B cell (primary cell): ENCODE data around the gene ATF4. TPM values are rescaled to one million over a fixed set of nuclear protein-coding genes. Genes with fewer than 3 reads are reported as not detected.

Experiments used
- ATAC-seq: fragments of 200-7000 bp; cut with Tn5 transposase; one replicate; pipeline ENCODE4 v1.10.0; 2021; ENCODE audit warnings: low read depth, mild to moderate bottlenecking, moderate number of reproducible peaks, moderate library complexity
- CTCF ChIA-PET: fragments of 350-600 bp; sonication (Branson Sonifier 250); formaldehyde crosslinking; loops from one replicate; lab custom pipeline; 2021; ENCODE audit warnings: antibody characterized with exemption, inconsistent platforms; lab: Charles Lee
- POLR2A ChIA-PET: fragments of 350-600 bp; sonication (Branson Sonifier 250); formaldehyde crosslinking; loops from one replicate; lab custom pipeline; 2021; ENCODE audit warnings: antibody characterized with exemption; lab: Charles Lee
- DNase-seq: peaks from one replicate; pipeline ENCODE4 v3.0.0; 2013
- H2AFZ ChIP-seq: 2 replicates; pipeline ENCODE4 v1.6.1; 2012; ENCODE audit warnings: mild to moderate bottlenecking, low read depth, low read length; ENCODE audit not compliant: insufficient read depth, poor library complexity, severe bottlenecking
- H3K27ac ChIP-seq, 2 donors: 1 replicate in 1 of 2; 2 replicates in 1 of 2; pipeline ENCODE4 v1.5.1; 2012 to 2013; ENCODE audit warnings: low read length in 2 of 2, mild to moderate bottlenecking in 2 of 2, moderate library complexity in 1 of 2
- H3K27me3 ChIP-seq, 4 experiments: fragments of 200-600 bp in 1 of 4; sonication (generic) in 1 of 4; replicated peaks in 1 of 4; 1 replicate in 2 of 4; 2 replicates in 2 of 4; pipeline versions ENCODE4 v1.6.1 to v1.7.0; 2013 to 2016; ENCODE audit warnings: low read length in 3 of 4, mild to moderate bottlenecking in 2 of 4, mixed read lengths in 1 of 4, moderate library complexity in 1 of 4; ENCODE audit not compliant: insufficient read depth in 4 of 4, control insufficient read depth in 3 of 4; ENCODE audit errors: control extremely low read depth in 1 of 4
- H3K36me3 ChIP-seq, 2 experiments: replicated peaks in 1 of 2; 1 replicate in 1 of 2; 2 replicates in 1 of 2; pipeline versions ENCODE4 v1.6.1 to v1.7.1; 2013; ENCODE audit warnings: low read length in 1 of 2; ENCODE audit not compliant: insufficient read depth in 2 of 2, control insufficient read depth in 1 of 2; ENCODE audit errors: control extremely low read depth in 1 of 2, extremely low read depth in 1 of 2
- H3K4me1 ChIP-seq, 2 donors: fragments of 200-600 bp in 1 of 2; sonication (generic) in 1 of 2; 1 replicate in 1 of 2; 2 replicates in 1 of 2; pipeline versions ENCODE4 v1.5.1 to v1.6.1; 2013 to 2017; ENCODE audit warnings: low read length in 2 of 2; ENCODE audit not compliant: control insufficient read depth in 2 of 2, insufficient read depth in 2 of 2
- H3K4me2 ChIP-seq: replicated peaks from 2 replicates; pipeline ENCODE3; 2012; ENCODE audit warnings: mild to moderate bottlenecking, low read depth, low read length; ENCODE audit not compliant: poor library complexity, severe bottlenecking
- H3K4me3 ChIP-seq, 5 experiments: fragments of 200-600 bp in 1 of 5; sonication (generic) in 1 of 5; 1 replicate in 3 of 5; 2 replicates in 2 of 5; pipeline versions ENCODE4 v1.5.1 to v1.7.0; 2011 to 2016; ENCODE audit warnings: low read length in 4 of 5, mild to moderate bottlenecking in 4 of 5, low read depth in 2 of 5, control low read depth in 1 of 5, moderate library complexity in 1 of 5; ENCODE audit not compliant: insufficient read depth in 1 of 5; ENCODE audit errors: control extremely low read depth in 1 of 5, extremely low read depth in 1 of 5
- H3K79me2 ChIP-seq: fragments of 200-600 bp; sonication (generic); one replicate; pipeline ENCODE4 v1.6.0; 2016; ENCODE audit warnings: low read length; ENCODE audit not compliant: control insufficient read depth, insufficient read depth
- H3K9ac ChIP-seq: fragments of 200-600 bp; sonication (generic); 2 replicates; pipeline ENCODE4 v1.6.1; 2017; ENCODE audit warnings: mild to moderate bottlenecking, low read length, moderate library complexity
- H3K9me3 ChIP-seq, 3 donors: one replicate each; pipeline versions ENCODE4 v1.6.1 to v1.7.1; 2013; ENCODE audit warnings: low read length in 2 of 3; ENCODE audit not compliant: control insufficient read depth in 2 of 3, insufficient read depth in 1 of 3; ENCODE audit errors: control extremely low read depth in 1 of 3
- H4K20me1 ChIP-seq: 2 replicates; pipeline ENCODE4 v1.6.0; 2012; ENCODE audit warnings: mild to moderate bottlenecking, low read length; ENCODE audit not compliant: insufficient read depth, control insufficient read depth, poor library complexity, severe bottlenecking
- H3K27ac Mint-ChIP-seq: one replicate; pipeline ENCODE4 v1.8.0; 2021; ENCODE audit warnings: mixed read lengths
- H3K27me3 Mint-ChIP-seq: one replicate; pipeline ENCODE4 v1.8.0; 2021; ENCODE audit warnings: mixed read lengths
- H3K4me1 Mint-ChIP-seq: one replicate; pipeline ENCODE4 v1.8.0; 2021; ENCODE audit warnings: mixed read lengths
- H3K4me3 Mint-ChIP-seq: one replicate; pipeline ENCODE4 v1.8.0; 2021; ENCODE audit warnings: mixed read lengths
- H3K9me3 Mint-ChIP-seq: one replicate; pipeline ENCODE4 v1.8.0; 2022; ENCODE audit warnings: mixed read lengths; ENCODE audit not compliant: insufficient read depth
- EZH2 ChIP-seq: IDR thresholded peaks from 2 replicates; pipeline ENCODE4 v1.6.1; 2012; ENCODE audit warnings: borderline replicate concordance, low read depth, mild to moderate bottlenecking, moderate library complexity, low read length; ENCODE audit not compliant: insufficient read depth, poor library complexity, severe bottlenecking
- WGBS: methylation state at CpG from one replicate; pipeline ENCODE4 v1.1.5; 2013; ENCODE audit warnings: missing lambda C conversion rate; ENCODE audit not compliant: insufficient coverage; 5-methylcytosine and 5-hydroxymethylcytosine counted together
- intact Hi-C: fragments of 100-400 bp; cut with micrococcal nuclease; formaldehyde crosslinking; loops from one replicate; pipeline ENCODE4 v1.10.0; 2022
- polyA plus RNA-seq: library from polyadenylated mRNA; depleted of rRNA; stranded (reverse); fragments of >200 nt; gene quantifications from 2 replicates; pipeline ENCODE4 v1.2.3, GENCODE V29; 2012
- total RNA-seq, 2 donors: library from RNA; stranded (reverse); fragments of 120-200 nt in 1 of 2; gene quantifications; 1 replicate in 1 of 2; 2 replicates in 1 of 2; pipeline versions ENCODE4 v1.2.3 to v1.2.4, GENCODE V29; 2013 to 2022
- TF ChIP-seq, protein P1 (sequence below): fragments of 200-600 bp; IDR thresholded peaks from one replicate; pipeline ENCODE4 v1.8.0; 2022; ENCODE audit warnings: antibody characterized with exemption, mild to moderate bottlenecking

Gene ATF4
- total and polyA plus RNA-seq, 2 donors (not counting 1 experiment from before 2014, with no cell fraction given) = 244 to 678 TPM

DNA sequence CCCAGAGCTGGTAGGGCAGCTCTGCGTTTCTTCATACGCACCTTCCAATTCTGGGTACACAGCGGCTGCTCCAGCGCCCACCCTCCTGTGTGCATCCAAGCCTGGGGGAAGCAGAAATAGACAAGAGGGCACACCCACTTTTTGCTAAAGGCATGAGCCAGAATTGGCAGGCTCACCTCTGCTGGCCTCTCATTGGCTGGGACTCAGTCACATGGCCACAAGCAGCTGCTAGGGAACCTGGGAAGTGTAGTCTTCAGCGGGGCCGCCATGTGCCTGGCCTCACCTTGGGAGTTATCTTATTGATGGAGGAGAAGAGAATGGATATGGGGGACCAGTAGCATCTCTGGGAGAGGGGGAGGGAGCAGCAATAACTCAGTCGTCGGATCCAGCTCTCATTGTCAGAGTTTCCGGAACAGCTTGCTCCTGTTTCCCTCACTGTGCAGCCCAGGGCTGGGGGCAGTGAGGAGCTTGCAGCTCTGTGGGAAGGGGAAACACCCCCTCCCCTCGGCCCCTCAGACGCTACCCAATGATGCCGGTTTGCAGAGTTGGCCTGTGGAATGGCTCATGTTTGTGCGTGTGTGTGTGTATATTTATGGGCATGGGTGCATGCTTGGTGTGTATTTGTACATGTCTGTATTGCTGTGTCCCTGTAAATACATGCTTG, 30.1 kb upstream of the ATF4 start:
- ATAC-seq (peak; percentile 98), DNase-seq (peak; percentile 86)
- Histone ChIP-seq H3K79me2 (no peaks in the 10 kb centered on the region), H3K9ac (no peak overlapping the region), H3K36me3 (peaks cover 0 to 3% of the 10 kb centered on the region in 2 experiments), H3K27me3 (no peaks in the 10 kb centered on the region), H3K9me3 (no peaks in the 10 kb centered on the region), H4K20me1 (no peaks in the 10 kb centered on the region), H3K27ac (no peak overlapping the region), H3K4me1 (peaks cover 4 to 14% of the 10 kb centered on the region in 2 donors), H3K4me3 (peak overlapping the region in 2 of 5 experiments; percentile 12 to 37), H2AFZ (peak overlapping the region; percentile 46), H3K4me2 (peak overlapping the region; percentile 66)
- 39% methylated on average over 10 of the region's 13 CpGs for WGBS
- TF ChIP-seq, protein P1, sequence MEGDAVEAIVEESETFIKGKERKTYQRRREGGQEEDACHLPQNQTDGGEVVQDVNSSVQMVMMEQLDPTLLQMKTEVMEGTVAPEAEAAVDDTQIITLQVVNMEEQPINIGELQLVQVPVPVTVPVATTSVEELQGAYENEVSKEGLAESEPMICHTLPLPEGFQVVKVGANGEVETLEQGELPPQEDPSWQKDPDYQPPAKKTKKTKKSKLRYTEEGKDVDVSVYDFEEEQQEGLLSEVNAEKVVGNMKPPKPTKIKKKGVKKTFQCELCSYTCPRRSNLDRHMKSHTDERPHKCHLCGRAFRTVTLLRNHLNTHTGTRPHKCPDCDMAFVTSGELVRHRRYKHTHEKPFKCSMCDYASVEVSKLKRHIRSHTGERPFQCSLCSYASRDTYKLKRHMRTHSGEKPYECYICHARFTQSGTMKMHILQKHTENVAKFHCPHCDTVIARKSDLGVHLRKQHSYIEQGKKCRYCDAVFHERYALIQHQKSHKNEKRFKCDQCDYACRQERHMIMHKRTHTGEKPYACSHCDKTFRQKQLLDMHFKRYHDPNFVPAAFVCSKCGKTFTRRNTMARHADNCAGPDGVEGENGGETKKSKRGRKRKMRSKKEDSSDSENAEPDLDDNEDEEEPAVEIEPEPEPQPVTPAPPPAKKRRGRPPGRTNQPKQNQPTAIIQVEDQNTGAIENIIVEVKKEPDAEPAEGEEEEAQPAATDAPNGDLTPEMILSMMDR = no peak
- TF ChIP-seq EZH2 = no peak
- ChIA-PET CTCF (interaction anchor here (0.6 to 10.4 kb wide), 19 partner anchors 10 to 554 kb away, joined by 3 to 166 read pairs (median 4); partner anchors contain the start of genes MIEF1 and TAB1), POLR2A (interaction anchor here (0.6 to 1.7 kb wide), 8 partner anchors 12 to 452 kb away, joined by 3 to 22 read pairs (median 4); partner anchors contain the start of genes ATF4, MIEF1, RPL3 and TAB1)
- intact Hi-C loops = loop anchor here (2.0 kb wide), 1 partner anchor 43 kb away; no protein-coding TSS in a partner anchor
- peak overlapping the region; percentile 79 for H3K27ac Mint-ChIP-seq
- peaks cover 21% of the 10 kb centered on the region for H3K4me1 Mint-ChIP-seq
- no peaks in the 10 kb centered on the region for H3K9me3 Mint-ChIP-seq
- H3K27me3 Mint-ChIP-seq = no peaks in the 10 kb centered on the region
- peak overlapping the region; percentile 59 for H3K4me3 Mint-ChIP-seq
